Nephron progenitor cell (in vitro differentiated cells): ENCODE measurements around the gene TPBGL.

Experiments
- DNase-seq: peaks from one replicate; pipeline ENCODE4 v3.0.0; 2021
- H3K27ac Mint-ChIP-seq: 2 replicates; pipeline ENCODE4 v1.8.0; 2021; ENCODE audit warnings: mild to moderate bottlenecking, moderate library complexity, mixed read lengths
- H3K27me3 Mint-ChIP-seq: 2 replicates; pipeline ENCODE4 v1.8.0; 2021; ENCODE audit warnings: mild to moderate bottlenecking, low read depth, mixed read lengths; ENCODE audit not compliant: poor library complexity
- H3K36me3 Mint-ChIP-seq: 2 replicates; pipeline ENCODE4 v1.8.0; 2021; ENCODE audit warnings: low read depth, mixed read lengths
- H3K4me1 Mint-ChIP-seq: 2 replicates; pipeline ENCODE4 v1.8.0; 2021; ENCODE audit warnings: mixed read lengths
- H3K4me3 Mint-ChIP-seq: 2 replicates; pipeline ENCODE4 v1.8.0; 2021; ENCODE audit warnings: mild to moderate bottlenecking, moderate library complexity, mixed read lengths
- H3K9me3 Mint-ChIP-seq: 2 replicates; pipeline ENCODE4 v1.8.0; 2021; ENCODE audit warnings: mild to moderate bottlenecking, moderate library complexity, mixed read lengths
- CTCF ChIP-seq: fragments of 200-600 bp; sonication (generic); IDR thresholded peaks from 2 replicates; pipeline ENCODE4 v1.5.0; 2021; ENCODE audit warnings: antibody characterized with exemption

The TPBGL gene

GRCh38 chr11:75200051-75200450, 40.5 kb upstream of the TPBGL start:
- no peaks in the 10 kb centered on the region for H3K9me3 Mint-ChIP-seq
- H3K4me1 Mint-ChIP-seq: peaks cover 15% of the 10 kb centered on the region
- DNase-seq: no peak
- no peak overlapping the region for H3K27ac Mint-ChIP-seq
- no peaks in the 10 kb centered on the region for H3K36me3 Mint-ChIP-seq
- TF ChIP-seq CTCF: no peak
- H3K27me3 Mint-ChIP-seq: peaks cover 25% of the 10 kb centered on the region
- H3K4me3 Mint-ChIP-seq: no peak overlapping the region

GRCh38 chr11:75200531-75200930, 40.0 kb upstream of the TPBGL start:
- DNase-seq: no peak
- no peak overlapping the region for H3K27ac Mint-ChIP-seq
- peaks cover 15% of the 10 kb centered on the region for H3K4me1 Mint-ChIP-seq
- no peaks in the 10 kb centered on the region for H3K36me3 Mint-ChIP-seq
- no peak overlapping the region for H3K4me3 Mint-ChIP-seq
- no peak for TF ChIP-seq CTCF
- H3K9me3 Mint-ChIP-seq: no peaks in the 10 kb centered on the region
- peaks cover 23% of the 10 kb centered on the region for H3K27me3 Mint-ChIP-seq

- peaks cover 15% of the 10 kb centered on the region for H3K4me1 Mint-ChIP-seq
- no peak for DNase-seq
- no peak overlapping the region for H3K27ac Mint-ChIP-seq
- no peak overlapping the region for H3K4me3 Mint-ChIP-seq
- no peaks in the 10 kb centered on the region for H3K9me3 Mint-ChIP-seq
- peaks cover 19% of the 10 kb centered on the region for H3K27me3 Mint-ChIP-seq
- no peak for TF ChIP-seq CTCF
- no peaks in the 10 kb centered on the region for H3K36me3 Mint-ChIP-seq
Observed at GRCh38 chr11:75201771-75202170, 38.8 kb upstream of the TPBGL start.

GRCh38 chr11:75202195-75202594, 38.4 kb upstream of the TPBGL start:
- peaks cover 18% of the 10 kb centered on the region for H3K27me3 Mint-ChIP-seq
- no peak overlapping the region for H3K27ac Mint-ChIP-seq
- no peak overlapping the region for H3K4me3 Mint-ChIP-seq
- no peaks in the 10 kb centered on the region for H3K9me3 Mint-ChIP-seq
- no peak for TF ChIP-seq CTCF
- H3K4me1 Mint-ChIP-seq: peaks cover 15% of the 10 kb centered on the region
- no peak for DNase-seq
- no peaks in the 10 kb centered on the region for H3K36me3 Mint-ChIP-seq

GRCh38 chr11:75203138-75203537, 37.4 kb upstream of the TPBGL start:
- H3K4me1 Mint-ChIP-seq: peaks cover 15% of the 10 kb centered on the region

More at GRCh38 chr11:75203138-75203537, 37.4 kb upstream of the TPBGL start:
- H3K27me3 Mint-ChIP-seq: peaks cover 16% of the 10 kb centered on the region
- H3K9me3 Mint-ChIP-seq: no peaks in the 10 kb centered on the region
- DNase-seq: no peak
- no peak overlapping the region for H3K4me3 Mint-ChIP-seq
- H3K27ac Mint-ChIP-seq: no peak overlapping the region
- H3K36me3 Mint-ChIP-seq: no peaks in the 10 kb centered on the region
- TF ChIP-seq CTCF: no peak
